Glomerular visceral epithelial cell (primary cell): ENCODE data around the gene RGS12.

Experiments used
- DNase-seq: peaks from one replicate; pipeline ENCODE4 v3.0.0-alpha.2; 2016; ENCODE audit errors: extremely low spot score

The RGS12 gene

DNA sequence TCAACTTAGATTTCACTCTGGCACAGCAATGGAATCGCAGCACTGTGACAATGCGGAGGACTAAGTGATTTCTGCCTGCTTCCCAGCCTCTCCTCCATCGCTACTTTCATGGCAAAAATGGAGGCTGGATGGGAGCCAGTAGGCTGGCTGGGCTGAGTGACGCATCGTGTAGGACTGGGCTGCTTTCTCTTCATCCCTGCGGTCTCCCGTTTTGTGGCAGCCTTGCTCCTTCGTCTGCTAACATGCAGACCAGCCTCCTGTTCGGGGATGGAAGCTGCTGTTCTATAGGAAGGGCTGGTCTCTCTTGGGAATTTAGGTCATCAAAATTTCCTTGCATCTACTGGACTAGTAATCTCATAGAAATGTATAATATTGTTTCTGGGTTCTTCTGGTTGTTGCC, 15.8 kb upstream of the RGS12 start:
- DNase-seq = no peak

DNA sequence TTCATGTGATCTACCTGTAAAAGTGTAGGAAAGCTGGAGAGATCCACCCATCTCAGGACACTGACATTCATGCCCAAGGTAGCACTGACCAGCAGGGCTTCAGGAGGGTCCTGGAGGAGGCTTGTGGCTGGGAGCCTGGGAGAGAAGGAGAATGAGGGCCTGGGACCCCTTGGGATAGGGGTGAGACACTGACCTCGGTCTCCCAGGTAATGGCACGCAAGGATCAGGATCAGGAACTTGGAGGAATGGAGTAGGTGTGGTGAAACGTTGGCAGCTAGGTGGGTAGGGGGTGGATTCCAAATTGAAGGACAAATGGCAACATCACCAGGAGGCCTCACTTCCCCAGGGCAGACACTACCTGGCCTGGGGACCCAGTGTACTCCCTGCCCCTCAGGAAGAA, 12.4 kb upstream of the RGS12 start:
- DNase-seq = no peak

DNA sequence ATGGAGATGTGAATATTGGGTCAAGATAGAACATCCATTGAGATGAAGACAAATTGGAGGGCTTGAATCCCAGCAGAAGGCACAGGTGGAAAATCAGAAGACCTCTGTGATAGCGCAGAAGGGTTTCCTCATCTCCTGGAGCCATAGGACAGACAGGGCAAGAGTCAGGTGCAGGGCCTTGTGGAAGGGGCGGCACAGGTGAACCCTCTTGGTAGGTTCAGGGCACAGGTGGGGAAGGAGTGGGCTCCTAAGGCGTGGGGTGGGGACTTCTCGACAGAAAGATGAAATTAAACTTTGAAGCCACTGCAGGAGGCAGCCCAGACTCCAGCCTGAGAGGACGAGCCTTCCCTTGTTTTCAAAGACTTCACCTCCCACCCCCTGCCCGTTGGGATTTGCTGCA, 9.3 kb upstream of the RGS12 start:
- DNase-seq = no peak

DNA sequence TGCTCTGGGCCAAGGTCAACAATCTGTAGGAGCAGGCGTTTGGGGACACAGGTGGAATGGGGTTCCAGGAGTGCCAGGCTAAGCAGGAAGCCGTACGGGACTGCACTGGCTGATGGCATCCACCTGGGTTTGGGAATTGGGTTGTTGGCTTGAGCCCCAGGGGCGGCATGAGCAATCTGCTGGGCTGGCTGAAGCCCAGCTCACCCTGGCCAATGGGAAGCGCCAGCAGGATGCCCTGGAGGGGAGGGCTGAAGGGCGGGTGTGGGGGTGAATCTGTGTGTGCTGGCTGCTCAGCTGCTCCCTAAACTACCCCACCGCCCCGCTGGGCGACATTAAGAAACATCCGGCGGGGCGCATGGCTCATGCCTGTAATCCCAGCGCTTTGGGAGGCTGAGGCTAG, 8.9 kb upstream of the RGS12 start:
- DNase-seq = no peak

DNA sequence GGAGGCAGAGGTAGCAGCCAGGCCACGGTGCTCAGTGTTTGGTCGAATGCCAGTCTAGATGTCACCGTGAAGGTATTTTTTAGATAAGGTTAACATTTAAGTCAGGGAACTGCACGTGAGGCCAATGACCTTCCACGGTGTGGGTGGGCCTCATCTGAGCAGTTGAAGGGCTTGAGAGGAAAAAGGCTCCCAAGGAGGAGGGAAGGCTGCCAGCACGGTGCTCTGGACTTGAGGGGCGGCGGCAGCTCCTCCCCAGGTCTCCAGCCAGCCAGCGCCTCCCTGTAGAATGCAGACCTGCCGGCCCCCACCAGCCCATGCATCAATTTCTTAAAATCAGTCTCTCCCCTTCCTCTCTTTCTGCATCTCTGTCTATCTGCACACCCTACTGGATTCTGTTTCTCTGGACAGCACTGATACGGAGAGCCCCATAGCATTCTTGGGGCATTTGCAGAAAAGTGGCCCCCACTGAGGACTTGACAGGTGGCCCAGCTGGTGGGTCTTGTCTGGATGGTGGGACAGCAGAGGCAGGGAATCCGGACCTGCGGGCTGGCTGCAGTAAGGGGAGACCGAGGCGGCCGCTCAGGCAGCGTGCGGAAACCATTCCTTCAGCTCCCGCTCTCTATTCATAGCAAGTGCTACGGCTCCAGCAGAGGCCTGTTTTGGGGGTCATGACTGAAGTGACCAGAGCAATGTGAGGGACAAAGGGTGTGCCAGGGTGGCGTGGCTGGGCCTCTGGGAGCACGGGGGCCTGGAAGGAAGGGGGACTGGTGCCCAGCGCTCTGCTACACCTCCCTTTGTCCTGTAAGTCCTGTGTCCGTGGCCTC, 7.9 kb upstream of the RGS12 start:
- DNase-seq = no peak

- no peak for DNase-seq
These were observed 7.1 kb upstream of the RGS12 start for GRCh38 chr4:3285558-3286334.

GRCh38 chr4:3286335-3287175, 6.3 kb upstream of the RGS12 start:
- no peak for DNase-seq

DNA sequence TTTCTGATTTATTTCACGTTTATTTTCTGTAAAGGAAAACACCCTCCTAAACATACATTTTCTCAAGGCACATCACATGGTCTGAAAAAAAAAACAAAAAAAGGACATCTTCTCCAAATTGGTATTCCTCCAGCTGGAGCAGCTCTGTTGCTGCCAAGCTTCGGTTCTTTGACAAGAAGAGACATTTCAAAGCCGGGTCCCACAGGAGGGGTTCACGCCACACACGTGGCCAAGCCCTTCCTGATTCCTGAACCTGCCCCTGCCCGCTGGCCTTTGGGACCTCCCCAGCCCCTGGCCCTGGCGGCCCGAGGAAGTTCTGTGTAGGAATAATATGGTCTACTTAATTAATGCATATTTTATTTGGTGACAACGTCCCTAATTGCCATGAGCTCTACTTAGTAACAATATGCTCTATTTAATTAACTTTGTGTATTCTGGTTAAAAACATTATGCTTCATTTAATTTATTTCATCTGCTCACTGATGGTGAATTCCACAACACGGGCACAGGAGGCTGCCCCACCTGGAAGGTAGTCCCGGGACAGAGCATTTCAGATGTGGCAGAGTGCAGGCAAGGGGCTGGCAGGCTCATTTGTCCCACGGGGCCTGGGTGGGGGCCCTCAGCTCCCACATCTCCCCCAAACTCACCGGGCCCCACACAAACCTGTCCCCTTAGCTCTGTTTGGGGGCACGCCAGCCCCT, 5.4 kb upstream of the RGS12 start:
- DNase-seq = no peak

DNA sequence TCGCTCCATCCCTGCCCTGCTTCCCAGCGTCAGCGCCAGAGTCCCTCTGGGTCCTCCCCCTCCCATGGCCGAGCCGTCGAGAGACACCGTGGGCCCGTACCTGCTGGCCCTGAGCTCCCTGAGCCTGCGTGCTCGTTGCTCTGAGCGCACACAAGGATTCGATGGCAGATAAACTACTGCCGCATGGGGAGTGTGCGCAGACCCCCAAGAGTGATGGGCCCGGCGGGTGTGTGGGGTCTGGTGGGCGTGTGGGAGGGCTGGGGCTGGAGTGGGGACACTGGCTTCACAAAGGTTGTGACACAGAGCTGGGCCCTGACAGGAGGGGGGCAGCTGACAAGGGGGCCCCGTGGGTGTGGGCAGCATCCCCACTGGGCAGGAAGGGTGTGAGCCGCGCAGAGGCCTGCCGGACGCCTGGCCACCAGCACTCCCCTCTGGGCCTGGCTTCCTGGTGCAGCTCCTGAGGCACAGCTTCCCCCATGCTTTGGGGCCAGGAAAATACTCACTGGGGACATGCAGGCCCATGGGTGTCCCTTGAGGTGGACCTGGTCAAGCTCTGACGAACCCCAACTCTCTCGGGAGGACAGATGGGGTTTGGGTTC, 4.8 kb upstream of the RGS12 start:
- DNase-seq = no peak

DNA sequence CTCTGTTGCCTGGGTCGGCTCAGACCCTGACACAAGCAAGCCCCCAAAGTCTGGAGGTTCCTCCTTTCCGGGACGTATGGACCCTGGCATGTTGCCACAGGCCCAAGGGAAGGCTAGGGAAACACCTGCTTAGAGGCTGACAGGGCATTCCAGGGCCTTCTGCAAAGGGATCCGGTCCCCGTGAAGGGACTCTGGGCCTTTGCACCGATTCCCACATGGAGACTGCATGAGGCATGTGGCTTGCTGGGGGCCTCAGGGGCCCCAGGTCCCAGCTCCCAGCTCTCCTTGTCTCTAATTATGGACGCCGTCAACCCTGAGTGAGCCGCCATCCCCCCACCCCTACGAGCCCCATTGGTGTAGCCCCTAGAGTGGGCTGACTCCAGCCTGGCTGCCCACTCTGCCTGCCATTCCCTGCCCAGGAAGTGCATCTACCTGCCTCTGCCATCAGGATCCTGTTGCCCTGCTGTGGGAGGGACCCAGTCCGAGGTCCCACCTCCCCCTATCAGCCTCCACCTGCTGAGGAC, 4.2 kb upstream of the RGS12 start:
- DNase-seq = no peak

DNA sequence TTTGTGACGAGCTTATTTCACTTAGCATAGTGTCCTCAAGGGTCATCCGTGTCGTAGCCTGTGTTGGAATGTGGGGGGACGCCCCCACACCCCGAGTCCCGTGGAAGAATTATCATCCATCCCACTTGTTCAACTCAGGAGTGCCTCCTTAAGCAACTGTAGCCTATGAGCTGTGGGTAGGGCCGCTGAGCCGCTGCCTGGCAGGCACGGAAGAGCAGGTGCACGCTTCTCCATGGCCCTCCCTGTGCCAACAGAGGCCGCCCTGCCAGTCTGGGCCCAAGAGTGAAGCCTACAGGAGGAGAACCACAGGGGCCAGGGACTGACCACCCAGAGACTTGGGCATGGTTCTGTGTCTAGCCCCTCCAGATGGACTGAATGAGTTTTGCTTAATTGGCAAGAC, 2.3 kb upstream of the RGS12 start:
- DNase-seq = no peak

DNA sequence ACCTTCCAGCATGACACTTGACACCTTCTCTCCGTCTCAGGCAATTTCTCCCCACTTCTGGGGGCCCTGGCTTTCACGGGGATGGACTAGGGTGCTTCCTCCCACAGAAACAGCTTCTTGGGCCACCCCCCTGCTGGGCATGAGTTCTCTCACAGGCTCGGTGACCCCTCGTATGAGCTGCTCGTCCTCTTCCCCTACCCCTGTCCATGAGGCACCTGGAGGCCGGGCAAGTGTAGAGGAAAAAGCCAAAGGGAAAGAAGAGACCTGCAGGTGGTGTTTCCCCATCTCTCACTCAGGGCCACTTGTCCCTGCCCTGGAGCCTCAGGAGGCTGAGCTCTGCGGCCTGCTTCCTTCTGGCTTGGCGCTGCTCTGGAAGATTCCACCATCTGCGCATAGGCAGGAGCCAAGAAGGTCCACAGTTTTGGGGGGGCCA, 1.9 kb upstream of the RGS12 start:
- no peak for DNase-seq

DNA sequence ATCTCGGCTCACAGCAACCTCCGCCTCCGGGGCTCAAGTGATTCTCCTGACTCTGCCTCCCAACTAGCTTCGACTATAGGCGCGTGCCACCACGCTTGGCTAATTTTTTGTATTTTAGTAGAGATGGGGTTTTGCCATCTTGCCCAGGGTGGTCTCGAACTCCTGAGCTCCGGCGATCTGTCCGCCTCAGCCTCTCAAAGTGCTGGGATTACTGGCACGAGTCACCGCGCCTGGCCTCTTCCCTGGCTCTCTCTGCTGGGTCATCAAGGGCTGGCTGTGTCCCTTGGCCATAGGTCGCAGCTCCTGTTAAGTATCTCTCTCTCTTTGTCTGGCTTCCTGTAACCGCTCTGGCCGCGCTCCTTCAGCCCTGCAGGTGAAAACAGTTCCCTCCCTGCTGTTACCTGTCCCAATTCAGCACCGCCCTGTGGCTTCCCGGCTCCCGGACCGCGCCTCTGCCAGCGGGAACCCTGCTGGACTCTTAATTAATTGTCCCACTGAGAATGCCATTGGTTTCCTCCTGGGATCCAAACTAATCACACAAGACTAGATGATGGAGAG, 1.3 kb upstream of the RGS12 start:
- DNase-seq = no peak

DNA sequence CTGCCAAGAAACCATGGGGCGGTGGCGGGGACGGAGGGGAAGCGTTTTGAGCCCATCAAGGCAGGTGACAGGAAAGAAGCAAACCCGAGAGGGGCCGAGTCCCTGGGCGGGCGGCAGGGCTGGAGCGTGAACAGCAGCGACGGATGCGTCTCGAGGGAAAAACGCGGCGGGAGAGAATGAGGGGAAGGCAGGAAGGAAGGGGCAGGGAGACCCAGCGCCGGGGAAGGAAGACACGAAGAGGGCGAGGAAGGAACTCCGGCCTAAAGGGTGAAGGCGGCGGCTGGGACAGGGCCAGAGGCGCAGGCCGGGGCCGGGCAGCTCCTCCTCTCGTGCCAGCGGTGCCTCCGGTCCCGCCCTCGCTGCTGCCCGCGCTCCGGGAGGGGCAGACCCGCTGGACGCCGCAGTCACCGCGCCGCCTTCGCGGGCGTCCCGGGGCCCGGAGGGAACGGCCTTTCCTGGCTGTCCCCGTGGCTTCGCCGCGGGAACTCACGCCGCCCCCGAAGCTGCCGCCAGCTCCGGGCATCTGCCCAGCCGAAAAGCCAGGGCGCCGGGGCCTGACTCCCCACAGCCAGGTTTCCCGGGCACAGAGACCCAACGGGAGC, 751 bp upstream of the RGS12 start:
- peak; percentile 69 for DNase-seq

DNA sequence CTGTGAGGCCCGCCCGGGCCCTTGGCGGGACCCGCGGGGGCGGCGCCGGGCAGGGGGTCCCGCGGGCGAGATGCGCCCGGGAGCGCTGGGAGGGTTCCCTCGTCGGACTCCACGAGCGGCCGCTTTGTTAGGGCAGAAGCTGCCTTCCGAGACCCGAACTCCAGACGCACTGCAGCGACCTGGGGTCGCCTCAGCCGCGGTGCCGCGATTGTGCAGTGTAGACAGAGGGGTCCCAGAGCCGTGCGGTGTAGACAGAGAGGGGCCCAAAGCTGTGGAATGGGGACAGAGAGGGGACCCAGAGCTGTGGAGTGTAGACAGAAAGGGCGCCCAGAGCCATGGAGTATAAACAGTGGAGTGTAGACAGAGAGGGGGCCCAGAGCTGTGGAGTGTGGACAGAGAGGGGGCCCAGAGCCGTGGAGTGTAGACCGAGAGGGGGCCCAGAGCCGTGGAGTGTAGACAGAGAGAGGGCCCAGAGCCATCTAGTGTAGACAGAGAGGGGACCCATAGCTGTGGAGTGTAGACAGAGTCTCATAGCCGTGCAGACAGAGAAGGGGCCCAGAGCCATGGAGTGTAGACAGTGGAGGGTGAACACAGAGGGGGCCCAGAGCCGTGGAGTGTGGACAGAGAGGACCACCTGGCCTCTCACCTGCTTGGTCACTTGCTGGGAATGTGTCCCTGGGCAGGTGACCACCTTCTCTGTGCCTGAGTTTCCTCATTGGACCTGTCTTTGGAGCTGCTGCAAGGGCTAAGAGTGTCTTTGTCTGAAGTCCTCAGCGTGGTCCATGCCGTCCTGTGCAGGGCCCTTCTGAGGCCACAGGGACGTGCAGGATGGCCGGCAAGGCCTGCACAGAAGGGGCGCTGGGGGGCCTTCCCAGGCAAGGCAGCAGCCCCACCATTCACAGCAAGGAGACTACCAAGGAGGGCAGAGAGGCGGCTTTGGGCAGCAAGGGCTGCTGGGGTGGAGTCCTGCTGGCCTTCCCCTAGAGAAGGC, 875 bp downstream of the RGS12 start:
- no peak for DNase-seq

DNA sequence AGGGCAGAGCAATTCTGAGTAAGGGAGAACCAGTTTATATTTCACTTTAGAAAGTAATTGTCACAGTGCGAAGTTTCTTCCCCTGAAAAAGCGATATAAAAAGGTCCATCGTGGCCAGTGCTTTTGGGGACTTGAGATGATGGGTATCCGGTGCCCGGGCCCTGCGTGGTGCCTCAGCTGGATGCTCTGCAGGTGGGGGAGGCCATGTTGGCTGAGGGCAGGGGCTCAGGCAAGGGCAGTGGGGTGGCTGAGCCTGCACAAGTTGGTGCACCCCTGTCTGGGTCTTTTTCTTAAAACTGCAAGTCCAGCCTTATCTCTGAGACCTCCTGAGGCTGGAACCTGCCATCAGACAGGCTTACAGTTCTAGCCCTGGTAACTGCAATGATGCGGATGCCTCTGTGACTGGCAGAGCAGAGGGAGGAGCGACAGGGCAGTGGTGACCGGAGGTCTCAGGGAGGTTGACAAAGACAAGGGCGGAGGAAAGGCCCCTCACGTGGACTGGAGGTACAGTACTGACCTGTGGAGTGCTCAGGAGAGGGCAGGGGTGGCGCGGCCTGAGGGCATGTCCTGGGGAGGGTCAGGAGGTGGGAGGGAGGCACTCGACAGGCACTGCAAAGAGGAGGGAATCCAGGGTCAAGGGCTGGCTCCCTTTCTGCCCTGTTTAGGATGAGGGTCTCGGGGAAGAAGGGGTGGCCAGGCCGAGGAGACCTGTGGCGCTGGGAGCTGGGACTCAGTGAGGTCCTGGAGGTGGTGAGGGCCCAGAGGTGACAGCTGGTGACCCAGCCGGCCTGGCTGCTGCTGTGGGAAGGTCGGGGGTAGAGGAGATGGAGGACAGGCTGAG, 1.8 kb downstream of the RGS12 start:
- no peak for DNase-seq

- DNase-seq = no peak
These were observed 3.2 kb downstream of the RGS12 start for GRCh38 chr4:3295837-3296624.
